ENCODE measurements around the gene SLC41A2.

The SLC41A2 gene

DNA sequence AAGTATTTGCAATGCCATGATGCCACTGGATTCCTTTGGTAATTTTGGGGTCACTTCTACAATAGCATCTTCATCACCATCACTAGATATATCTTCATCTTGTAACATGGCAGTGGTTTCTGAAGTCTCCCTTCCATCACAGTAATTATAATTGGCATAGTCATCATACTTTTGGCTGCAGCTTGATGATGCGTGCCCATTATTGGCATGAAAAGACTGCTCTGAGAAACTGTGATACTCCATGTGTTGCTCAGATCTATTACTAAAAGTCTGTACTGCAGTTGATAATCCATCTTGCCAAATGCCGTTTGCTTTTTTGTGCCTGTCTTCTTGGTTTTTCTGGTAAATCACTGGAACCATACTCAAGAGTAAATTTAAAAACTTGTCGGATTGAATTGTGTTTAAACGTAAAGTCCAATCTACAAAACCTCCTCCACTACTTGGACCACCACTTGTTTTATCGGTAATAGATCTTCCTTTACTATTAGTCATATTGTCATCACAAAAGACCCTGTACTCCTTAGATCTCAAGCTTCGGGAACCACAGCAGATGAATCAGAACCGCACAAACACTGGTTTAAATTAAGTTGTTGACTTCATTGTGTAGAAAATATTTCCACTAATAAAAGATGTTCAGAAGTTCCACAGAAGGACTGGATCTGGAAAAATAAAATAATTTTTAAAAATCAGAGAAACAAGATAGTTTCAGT lies 29.9 kb downstream of the SLC41A2 start:
- no peak for DNase-seq

DNA sequence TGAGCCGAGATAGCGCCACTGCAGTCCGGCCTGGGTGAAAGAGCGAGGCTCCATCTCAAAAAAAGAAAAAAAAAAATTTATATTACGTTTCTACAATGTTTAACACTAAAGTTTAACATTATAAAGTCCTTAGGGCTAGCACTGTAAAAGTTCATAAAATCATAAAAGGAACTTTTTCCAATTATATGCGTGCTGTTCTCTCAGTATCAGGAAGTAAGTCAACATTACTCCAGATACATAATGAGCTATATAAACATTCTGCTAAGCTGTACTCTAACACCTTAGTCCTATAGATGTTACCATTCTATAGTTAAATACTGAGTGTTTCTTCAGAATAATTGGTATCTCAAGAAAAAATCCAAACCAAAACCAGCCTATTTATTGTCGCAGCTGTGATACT lies 32.6 kb downstream of the SLC41A2 start:
- no peak for DNase-seq

DNA sequence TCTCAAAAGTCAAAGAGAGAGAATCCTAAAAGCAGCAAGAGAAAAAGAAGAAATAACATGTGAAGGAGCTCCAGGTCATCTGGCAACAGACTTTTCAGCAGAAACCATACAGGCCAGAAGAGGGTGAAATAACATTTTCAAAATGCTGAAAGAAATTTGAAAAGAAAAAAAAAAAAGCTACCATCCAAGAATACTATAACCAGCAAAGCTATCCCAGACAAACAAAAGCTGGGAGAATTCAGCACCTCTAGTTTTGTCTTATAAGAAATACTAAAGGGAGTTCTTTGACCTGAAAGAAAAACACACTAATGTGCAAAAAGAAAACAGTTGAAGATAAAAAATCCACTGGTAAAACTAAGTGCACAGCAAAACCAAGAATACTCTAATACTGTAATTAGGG lies 36.8 kb downstream of the SLC41A2 start:
- DNase-seq: no peak

DNA sequence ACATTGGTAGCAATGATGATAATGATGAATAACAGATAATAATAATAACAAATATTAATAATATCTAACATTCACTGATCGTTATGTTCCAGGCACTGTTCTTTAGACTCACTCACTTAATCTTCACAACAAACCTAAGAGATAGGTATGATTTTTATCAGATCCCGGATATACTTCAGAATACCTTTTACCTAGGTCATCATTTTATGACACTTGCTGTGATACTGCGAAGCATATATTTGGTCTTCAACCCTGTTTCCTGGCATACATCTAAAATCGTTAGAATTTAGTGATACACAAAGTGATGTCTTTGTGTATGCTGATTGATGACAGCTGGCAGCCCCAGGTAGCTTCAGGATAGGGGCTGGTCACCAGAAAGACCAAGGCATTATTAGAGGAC lies 46.1 kb downstream of the SLC41A2 start:
- DNase-seq: no peak

DNA sequence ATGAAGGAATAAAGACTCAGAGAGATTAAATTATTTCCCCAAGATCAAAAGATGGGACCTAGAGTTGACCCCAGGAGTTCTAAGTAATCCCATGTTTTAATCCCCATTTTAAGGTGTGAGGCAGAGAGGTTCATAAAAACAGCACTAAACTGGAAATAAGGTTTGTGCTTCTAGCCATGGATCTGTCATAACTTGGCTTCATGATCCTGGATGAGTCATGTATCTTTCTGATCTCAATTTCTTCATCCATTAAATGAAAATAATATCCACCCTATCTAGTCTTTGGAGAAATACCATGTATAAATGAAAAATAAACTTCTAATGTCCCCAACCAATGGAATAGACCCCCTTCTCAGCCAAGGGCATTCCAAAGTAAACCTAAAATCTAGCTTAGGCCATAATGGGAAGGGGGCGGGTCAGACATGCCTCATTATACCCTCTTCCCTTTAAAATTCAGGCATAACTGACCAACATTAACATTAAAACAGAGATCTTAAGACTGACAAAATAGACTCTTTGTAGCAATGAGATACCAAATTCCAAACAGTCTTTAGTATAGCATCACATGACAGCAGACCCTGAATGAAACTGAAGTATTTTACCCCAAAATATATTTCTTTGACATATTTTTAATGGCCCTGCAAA lies 47.8 kb downstream of the SLC41A2 start:
- DNase-seq: no peak

DNA sequence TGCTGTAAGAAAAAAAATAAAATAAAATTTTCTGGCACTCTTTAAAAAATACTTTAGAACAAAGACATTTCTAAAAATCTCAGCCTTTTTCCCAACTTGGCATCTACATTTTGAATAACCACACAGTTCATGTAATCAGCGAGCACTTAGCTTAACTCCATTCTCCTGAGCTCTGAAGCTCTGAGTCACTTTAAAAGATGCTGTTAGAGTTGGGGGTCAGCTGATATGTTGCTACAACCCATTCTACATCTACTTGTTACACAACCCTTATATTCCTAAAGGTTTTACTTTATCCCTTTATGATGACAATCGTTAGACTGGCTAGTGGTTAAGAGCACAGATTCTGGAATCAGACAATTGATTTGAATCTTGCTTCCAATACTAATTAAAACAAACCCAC lies 48.3 kb downstream of the SLC41A2 start:
- no peak for DNase-seq
